Stimulated activated naive CD8-positive, alpha-beta T cell treated with anti-CD3 and anti-CD28 coated beads, Interleukin-15, Interleukin-2, amounts not matched to agents 100 U/mL and 50 U/mL, for 24 hours (primary cell): ENCODE measurements around the gene ZNF526.

Experiments
- ATAC-seq: fragments of 150-1000 bp; cut with Tn5 transposase; one replicate; pipeline ENCODE4 v1.10.0; 2021
- DNase-seq: peaks from one replicate; pipeline ENCODE4 v3.0.0; 2021

The ZNF526 gene

GRCh38 chr19:42219812-42220750 is at the start of gene ZNF526:
ZNF526 (plus strand) TSS chr19:42220312; CDS start chr19:42224404, 4,092 bp downstream.
- ATAC-seq: peak; percentile 89
- DNase-seq: peak; percentile 97

DNA sequence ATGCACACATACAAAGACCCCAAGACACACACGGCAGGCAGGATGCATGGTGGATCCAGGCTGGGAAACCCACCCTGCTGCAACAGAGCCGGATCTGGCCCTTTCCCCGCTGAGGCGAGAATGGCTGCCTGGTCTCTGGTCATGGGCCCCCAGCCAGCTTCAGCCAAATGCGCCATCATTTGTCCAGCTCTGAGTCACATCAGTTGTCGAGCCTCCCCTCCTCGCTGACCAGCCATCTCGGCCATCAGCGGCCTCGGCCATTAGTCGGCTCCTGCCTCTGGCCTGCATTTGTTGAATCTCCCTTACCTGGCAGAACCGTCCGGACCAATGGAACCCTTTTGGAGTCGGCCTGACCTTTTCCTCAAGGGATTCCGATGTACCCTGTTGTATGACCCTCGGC is 49.4 kb upstream of the ZNF526 start:
- ATAC-seq: no peak
- DNase-seq: no peak

DNA sequence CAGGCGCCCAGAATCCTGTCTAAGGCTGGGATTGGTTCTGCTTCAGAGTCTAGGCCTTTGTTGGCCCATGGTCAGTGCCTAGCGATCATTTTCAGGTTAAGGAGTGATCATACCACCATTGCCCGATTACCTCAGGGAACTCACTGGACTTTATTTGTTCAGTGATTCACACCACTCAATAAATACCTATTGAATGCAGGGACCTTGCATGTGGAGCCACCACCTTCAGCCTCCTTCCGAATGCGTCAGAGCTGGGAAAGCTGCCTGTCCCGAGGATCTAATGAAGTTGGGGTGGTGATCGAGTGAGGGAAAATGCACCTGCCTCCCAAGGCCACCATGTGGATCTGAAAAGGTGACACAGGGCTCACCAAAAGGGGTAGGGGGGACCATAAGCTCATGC is 47.9 kb upstream of the ZNF526 start:
- ATAC-seq (no peak), DNase-seq (no peak)

DNA sequence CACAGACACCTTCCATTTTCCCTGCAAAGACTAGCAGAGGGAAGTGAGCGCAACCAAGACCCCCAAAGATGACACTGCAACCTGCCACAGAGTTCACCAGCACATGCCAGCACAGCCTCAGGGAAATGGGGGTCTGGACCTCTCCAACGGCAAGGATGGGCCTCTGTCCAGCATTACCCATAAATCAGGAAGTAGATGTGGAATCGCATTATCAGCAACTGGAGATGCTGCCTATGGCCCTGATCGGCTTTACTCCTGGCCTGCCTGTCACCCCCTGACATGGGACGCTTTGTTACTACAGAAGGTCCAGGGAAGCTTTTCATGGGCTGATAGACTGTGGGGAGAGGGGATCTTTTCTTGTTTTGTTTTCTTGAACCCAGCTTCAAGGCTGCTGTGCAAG is 46.4 kb upstream of the ZNF526 start:
- DNase-seq (no peak), ATAC-seq (no peak)

- ATAC-seq (no peak), DNase-seq (no peak)
These were observed 45.9 kb upstream of the ZNF526 start for GRCh38 chr19:42174188-42174587.

GRCh38 chr19:42174958-42175734 is 45.0 kb upstream of the ZNF526 start:
- DNase-seq: no peak
- ATAC-seq: no peak

- no peak for ATAC-seq
- DNase-seq: no peak
These were observed 44.0 kb upstream of the ZNF526 start for GRCh38 chr19:42175952-42176648.

GRCh38 chr19:42176649-42176989 is 43.5 kb upstream of the ZNF526 start:
- ATAC-seq (peak; percentile 38), DNase-seq (no peak)

DNA sequence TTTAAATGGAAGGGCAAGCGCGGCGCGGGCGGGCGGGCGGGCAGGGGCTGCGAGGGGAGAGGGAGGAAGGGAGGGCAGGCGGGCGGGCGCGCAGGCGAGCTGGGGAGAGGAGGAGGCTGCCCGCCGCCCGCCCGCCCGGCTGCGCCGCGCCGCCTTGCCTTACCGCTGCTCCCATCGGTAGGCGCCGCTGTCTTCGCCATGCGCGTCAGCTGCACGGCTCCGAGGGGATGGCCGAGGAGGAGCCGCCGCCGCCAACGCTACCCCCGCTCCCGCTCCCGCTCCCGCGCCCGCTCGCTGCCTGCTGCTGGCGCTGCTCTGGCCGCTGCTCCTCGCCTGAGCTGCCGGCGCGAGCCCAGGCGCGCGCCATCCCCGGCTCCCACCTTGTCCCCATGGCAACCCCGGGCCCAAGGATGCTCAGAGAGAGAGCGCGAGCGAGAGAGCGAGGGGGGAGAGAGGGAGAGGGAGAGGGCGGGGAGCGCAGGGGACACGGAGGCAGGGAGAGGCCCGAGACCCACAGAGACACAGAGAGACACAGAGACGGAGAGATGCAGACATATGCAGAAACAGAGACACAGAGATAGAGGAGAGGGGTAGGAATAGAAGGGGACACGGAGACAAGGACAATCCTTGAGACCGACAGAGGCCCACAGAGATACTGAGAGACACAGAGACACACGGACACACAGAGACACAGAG is 43.0 kb upstream of the ZNF526 start:
- ATAC-seq (peak; percentile 95), DNase-seq (peak; percentile 81)

GRCh38 chr19:42177686-42178019 is 42.5 kb upstream of the ZNF526 start:
- no peak for ATAC-seq

DNA sequence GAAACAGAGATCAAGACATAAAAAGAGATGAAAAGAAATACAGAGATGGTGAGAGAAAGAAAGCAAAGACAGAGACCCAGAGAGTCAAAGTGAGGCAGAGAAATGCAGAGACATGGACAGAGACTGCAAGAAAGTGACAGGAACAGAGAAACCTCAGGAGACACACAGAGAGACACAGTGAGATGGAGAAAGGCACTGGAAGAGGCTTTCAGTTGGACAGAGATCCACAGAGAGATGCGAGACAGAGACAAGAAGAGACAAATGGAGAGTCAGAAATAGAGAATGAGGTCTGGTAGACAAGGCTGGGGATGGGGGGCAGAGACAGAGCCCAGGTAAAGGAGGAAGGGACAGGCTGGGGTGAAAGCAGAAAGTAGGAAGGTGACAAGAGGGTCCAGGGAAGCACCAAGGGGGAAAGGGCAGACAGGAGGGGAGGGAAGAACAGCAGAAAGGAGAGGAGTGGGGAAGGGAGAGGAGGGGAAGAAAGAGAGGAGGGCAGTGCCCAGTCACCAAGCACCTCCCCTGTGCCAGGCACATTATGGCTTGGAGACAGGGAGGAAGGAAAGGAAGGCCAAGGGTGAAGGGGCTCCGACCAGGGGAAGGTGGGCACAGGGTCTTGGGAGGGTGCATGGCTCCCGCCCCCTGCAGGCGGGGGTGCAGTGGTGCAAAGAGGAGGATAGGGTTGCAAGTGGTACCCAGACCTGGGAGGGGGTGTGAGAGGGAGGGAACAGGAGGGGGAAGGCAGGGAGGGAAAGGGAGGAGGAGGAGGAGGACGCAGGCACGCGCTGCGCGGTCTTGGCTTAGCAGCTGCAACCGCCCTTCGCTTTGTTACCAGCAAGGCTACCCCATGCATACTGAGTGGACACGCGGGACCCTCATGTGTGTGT is 41.1 kb upstream of the ZNF526 start:
- ATAC-seq (no peak), DNase-seq (peak; percentile 41)

More at GRCh38 chr19:42177686-42178019, 42.5 kb upstream of the ZNF526 start:
- DNase-seq: no peak

- peak; percentile 64 for ATAC-seq
- peak; percentile 84 for DNase-seq
These were observed 35.7 kb upstream of the ZNF526 start for GRCh38 chr19:42184401-42184861.

- ATAC-seq: peak; percentile 38
- no peak for DNase-seq
These were observed 34.8 kb upstream of the ZNF526 start for GRCh38 chr19:42185277-42185676.

DNA sequence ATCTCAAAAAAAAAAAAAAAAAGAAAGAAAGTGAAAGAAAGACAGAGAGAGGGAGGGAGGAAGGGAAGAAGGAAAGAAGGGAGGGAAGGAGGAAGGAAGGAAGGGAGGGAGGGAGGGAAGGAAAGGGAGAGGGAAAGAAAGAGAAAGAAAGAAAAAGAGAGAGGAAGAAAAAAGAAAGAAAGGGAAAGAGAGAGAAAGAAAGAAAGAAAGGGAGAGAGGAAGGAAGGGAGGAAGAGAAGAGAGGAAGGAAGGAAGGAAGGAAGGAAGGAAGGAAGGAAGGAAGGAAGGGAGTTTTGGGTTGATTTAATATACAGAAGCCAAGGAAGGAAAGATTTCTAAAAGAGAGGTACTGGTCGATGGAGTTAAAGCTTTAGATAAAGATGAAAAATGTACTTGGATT is 31.4 kb upstream of the ZNF526 start:
- DNase-seq (no peak), ATAC-seq (no peak)

GRCh38 chr19:42189133-42189532 is 31.0 kb upstream of the ZNF526 start:
- DNase-seq: no peak
- ATAC-seq: no peak

DNA sequence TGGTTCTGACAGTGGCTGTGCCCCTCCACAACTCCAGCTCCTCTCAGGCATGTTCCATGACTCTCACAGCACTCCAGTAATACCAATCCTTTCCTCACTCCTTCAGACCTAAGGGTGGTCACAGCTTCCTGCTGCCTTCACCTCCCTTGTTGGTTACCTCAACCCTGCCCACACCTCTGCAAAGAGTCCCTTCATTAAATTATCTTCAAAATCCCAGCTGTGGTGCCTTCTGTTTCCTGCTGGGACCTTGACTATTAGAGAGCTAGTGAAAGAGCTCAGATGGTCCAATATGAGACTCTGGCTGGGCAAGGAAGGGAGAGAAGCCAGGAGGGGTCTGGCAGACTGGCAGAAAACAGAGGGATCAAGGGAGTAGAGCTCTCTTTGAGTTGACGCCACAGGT is 28.8 kb upstream of the ZNF526 start:
- no peak for DNase-seq
- peak; percentile 20 for ATAC-seq

- ATAC-seq (peak; percentile 90), DNase-seq (peak; percentile 48)
These were observed 28.3 kb upstream of the ZNF526 start for GRCh38 chr19:42191855-42192254.

DNA sequence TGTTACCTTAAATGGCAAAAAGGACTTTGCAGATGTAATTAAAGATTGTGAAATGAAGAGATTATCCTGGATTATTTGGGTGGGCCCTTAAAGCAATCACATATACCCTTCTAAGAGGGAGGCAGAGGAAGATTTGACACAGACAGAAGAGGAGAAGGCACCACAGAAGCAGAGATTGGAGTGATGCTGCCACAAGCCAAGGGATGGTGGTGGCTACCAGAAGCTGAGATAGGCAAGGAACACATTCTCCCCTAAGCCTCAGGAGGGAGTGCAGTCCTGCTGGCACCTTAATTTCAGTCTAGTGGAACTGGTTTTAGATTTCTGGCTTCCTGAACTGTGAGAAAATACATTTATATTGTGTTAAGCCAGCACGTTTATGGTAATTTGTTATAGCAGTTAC is 26.8 kb upstream of the ZNF526 start:
- no peak for DNase-seq
- no peak for ATAC-seq

GRCh38 chr19:42193706-42194105 is 26.4 kb upstream of the ZNF526 start:
- no peak for ATAC-seq
- no peak for DNase-seq

- DNase-seq (no peak), ATAC-seq (no peak)
These were observed 23.8 kb upstream of the ZNF526 start for GRCh38 chr19:42196011-42197001.
